NOMO-1 (cell line): ENCODE data around the gene TUFT1.
"Not testable (repeated sequence)": the region's sequence is repeated elsewhere in the genome, so short reads cannot be mapped to it uniquely, and the experiment has no call there.

ENCODE experiments used
- DNase-seq, 2 experiments: peaks; one replicate each; lab custom pipeline; 2025; ENCODE audit not compliant: unreplicated experiment in 2 of 2; lab: John Stamatoyannopoulos, UW

TUFT1 gene

DNA sequence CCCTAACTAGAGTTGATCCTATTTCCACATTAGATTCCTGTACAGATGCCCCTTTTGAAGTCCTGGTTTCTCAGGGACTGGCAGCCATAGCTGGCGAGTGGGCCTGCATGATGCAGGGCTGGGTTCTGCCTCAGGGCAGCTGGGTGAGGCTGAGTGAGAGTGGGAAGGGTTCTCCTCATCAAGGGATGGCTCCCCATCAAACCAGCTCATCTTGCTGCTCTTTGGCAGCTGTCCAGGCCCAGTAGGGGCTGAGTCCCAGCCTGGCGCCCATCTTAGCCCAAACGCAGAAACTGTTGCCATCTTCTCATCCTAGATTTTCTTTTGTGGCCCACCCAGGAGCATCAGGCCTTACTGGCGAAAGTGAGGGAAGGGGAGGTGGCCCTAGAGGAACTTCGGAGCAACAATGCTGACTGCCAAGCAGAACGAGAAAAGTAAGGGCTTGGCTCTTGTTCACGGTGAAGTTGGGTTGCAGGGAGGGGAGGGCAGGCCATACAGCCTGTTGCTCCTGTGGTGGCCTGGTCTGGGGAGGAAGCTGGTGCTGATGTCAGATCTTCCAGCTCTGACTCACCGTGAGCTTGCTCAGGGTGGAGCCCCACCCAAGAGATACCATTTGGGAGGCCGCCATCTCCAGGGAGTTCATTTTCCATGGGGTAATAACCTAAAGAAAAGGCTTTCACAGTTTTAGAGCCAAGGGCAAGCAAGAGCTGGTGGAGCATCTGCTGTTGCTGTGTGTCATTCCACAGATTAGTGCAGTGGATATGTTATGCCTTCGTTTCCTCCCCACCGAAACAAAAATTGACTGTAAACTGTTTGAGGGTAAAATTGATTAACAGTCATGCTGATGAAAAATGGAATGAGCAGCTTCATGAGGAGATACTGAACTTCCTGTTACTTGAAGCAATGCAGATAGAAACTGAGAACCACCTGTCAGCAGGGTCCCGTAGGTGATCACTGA is 34.7 kb downstream of the TUFT1 start:
- no peak for DNase-seq

GRCh38 chr1:151577173-151577572 is 37.1 kb downstream of the TUFT1 start:
- no peak for DNase-seq

DNA sequence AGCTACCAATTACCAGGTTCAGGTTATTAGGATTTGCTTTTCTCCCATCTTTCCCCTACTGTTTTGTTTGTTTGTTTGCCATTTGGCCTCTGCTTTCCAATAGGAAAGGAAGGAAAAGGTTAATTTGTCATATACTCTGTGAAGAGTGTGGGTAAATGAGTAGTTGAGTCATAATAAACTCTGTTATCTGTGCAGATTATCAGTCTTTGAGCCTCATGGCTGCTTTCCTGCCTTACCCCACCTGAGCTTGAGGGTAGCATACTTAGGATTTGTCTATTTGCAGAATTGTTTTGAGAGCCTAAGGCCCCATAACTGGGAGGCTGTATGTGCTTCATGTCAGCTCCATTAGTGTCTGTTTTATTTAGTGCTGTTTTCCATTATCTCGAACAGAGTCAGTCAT is 38.8 kb downstream of the TUFT1 start:
- no peak for DNase-seq

- DNase-seq = no peak
Measured at GRCh38 chr1:151579436-151580225, 39.5 kb downstream of the TUFT1 start.

DNA sequence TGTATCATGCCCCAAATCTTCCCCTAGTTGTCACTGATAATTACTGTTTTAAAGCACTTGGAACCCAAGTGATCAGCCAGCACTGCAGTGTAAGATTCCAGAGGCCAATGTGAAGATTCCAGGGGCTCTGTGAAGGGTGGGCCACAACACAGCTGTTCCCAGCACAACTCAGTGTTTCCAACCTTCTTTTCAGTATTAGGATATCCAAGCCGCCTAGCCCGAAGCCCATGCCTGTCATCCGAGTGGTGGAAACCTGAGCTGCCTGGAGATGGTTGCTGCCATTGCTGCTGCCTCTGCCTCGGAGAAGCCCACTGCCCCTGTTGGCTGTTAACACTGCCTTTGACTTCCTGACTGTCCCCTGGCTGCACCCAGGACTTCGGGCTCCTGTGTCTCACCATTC is 41.3 kb downstream of the TUFT1 start:
- no peak for DNase-seq

GRCh38 chr1:151581921-151582320 is 41.8 kb downstream of the TUFT1 start:
- no peak for DNase-seq

DNA sequence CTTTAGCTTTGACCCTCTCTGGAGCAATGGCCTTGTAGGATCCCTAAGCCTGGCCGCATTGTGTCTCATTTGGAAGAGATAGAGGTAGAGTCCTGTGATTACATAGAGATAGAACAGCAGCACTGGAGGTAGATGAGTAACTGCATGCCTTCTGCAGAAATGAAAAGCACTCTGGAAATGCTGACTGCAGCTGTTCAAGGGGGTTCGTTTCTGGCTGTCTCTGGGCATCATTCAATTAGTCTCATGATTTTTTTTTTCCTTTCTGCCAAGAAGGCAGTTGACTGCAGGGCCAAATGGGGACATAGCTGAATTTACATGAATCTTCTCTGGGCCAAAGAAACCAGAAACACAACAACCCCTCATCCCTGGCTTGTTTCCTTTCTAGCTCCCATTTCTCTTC is 43.7 kb downstream of the TUFT1 start:
- no peak for DNase-seq

DNA sequence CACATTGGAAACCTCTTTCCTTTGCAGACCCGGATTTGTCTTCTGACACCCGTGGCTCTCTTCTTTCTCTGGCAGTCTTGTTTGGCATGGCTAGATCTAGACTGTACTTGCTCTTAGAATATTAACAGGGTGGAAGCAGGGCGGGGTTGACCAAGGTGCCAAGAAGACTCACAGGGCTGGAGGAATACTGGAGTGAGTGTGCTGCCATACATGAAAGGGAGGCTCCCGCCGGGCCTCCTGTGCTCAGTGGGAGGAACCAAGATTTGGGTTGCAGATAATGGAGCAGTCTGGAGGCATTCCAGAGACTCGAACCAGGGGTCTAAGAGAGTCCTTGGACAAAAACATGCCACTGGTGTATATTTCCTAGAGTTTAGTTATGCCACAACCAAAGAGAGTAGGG is 44.2 kb downstream of the TUFT1 start:
- no peak for DNase-seq

GRCh38 chr1:151584780-151585179 is 44.7 kb downstream of the TUFT1 start:
- no peak for DNase-seq

DNA sequence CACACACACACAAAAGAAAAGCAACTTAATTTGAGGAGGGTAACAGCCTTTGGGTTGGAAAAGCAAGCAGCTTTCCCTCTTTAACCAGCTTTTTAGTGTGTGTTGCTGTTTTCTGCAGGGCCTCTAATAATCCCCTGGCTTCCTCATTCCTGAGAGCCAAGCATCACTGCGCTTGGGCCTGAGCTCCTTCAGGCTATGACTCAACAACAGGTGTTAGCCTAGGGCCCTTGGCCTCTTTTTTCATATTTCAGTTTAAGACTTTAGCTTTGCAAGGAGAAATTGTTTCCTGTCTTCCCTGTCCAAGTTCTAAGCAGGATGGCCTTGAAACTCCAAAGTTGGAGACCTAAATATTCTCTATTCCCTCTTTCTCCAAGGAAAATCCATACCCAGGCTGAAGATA is 45.5 kb downstream of the TUFT1 start:
- DNase-seq = peak; percentile 42 to 66

GRCh38 chr1:151590961-151591360 is 50.9 kb downstream of the TUFT1 start:
- DNase-seq = no peak

- no peak for DNase-seq
Measured at GRCh38 chr1:151593730-151594129, 53.6 kb downstream of the TUFT1 start.

DNA sequence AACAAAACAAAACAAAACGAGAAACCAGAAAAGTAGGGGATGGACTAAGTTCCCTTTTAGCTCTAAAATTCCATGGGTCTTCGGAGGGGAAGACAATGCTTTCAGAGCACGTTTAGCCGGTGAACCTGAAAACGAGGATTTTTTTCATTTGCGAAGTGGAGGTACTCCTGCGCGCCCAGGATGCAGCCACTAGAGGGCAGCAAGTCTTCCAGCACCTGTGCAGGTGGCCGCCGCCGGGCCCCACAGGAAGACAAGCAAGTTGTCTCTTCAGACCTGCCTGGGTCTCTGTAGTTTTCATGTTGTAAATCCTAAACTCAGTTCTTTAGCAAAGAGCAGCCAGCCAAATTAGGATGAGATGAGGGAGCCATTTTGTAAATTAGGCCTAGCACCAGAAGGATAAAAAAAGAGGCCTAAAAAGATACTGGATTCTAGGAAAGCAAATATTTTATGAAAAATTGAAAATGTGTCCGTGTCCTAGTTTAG is 54.1 kb downstream of the TUFT1 start:
- peak; percentile 41 to 64 for DNase-seq

- DNase-seq = no peak
Measured at GRCh38 chr1:151596166-151596953, 56.3 kb downstream of the TUFT1 start.

- not testable (repeated sequence) for DNase-seq
Measured at GRCh38 chr1:151602550-151602949, 62.4 kb downstream of the TUFT1 start.

DNA sequence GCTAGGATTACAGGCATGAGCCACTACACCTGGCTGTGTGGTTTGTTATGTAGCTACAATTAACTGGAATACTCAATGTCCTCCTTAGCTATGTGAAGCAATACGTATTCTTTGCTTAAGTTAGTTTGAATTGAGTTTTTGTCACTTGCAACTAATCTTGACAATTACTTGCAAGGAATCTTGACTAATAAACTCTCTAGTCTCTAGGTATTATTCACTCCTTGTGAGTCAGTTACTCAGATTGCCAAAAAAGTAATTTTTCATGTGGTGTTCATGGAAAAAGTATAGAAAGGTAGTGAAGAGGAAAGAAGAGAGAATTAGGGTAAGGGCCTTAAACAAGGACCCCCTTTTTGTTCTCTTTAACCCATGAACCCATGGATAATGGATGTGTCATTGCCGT is 64.2 kb downstream of the TUFT1 start:
- no peak for DNase-seq

DNA sequence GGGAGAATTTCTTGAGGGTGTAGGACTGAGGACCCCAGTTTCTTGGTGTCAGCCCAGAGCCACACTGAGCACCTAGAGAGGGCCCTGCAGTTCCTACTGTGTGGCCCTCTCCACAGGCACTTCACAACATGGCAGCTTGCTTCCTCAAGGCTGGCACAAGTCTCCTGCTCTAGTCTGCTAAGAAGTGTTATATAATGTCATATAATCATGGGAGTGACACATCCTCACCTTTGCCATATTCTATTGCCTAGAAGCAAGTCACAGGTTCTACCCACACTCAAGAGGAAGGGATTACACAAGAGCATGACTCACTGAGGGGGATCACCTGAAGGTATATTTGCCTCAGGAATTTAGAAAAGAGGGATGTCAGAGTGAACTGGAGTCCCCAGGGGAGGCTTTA is 66.3 kb downstream of the TUFT1 start:
- DNase-seq = no peak

- no peak for DNase-seq
Measured at GRCh38 chr1:151606857-151607256, 66.7 kb downstream of the TUFT1 start.

GRCh38 chr1:151610142-151610541 is 70.0 kb downstream of the TUFT1 start:
- no peak for DNase-seq

- DNase-seq = peak; percentile 90 to 100
Measured at GRCh38 chr1:151611288-151611790, 71.2 kb downstream of the TUFT1 start.
